Measurements from ENCODE around the gene SYNE4.
"Not testable (repeated sequence)": the region's sequence is repeated elsewhere in the genome, so short reads cannot be mapped to it uniquely, and the experiment has no call there.

The SYNE4 gene

DNA sequence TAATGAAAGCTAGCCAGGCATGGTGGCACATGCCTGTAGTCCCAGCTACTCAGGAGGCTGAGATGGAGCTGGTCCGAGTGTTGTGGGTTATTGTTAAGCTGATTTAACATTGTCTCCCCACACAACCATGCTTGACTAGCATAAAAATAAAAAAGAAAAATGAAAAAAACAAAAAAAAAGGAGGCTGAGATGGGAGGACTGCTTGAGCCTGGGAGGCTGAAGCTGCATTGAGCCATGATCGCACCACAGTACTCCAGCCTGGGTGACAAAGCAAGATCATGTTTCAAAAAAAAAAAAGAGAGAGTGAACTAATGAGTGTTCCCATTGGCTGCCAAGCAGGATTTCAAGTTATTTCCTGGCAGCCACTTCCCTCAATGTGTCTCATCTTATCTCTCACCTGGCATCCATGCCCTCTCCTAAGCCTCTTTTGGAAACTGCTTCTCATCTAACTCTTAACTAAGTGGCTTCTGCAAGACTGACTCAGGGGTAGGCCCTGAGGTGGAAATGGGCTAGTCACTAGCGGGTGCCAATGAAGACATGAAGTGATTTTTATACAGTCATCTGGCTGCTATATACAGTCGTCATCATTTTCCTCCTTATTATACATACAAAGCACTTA, 40.6 kb upstream of the SYNE4 start:
- DNase-seq (ENCODE audit: low read depth) = no peak
- TF ChIP-seq, protein P1, sequence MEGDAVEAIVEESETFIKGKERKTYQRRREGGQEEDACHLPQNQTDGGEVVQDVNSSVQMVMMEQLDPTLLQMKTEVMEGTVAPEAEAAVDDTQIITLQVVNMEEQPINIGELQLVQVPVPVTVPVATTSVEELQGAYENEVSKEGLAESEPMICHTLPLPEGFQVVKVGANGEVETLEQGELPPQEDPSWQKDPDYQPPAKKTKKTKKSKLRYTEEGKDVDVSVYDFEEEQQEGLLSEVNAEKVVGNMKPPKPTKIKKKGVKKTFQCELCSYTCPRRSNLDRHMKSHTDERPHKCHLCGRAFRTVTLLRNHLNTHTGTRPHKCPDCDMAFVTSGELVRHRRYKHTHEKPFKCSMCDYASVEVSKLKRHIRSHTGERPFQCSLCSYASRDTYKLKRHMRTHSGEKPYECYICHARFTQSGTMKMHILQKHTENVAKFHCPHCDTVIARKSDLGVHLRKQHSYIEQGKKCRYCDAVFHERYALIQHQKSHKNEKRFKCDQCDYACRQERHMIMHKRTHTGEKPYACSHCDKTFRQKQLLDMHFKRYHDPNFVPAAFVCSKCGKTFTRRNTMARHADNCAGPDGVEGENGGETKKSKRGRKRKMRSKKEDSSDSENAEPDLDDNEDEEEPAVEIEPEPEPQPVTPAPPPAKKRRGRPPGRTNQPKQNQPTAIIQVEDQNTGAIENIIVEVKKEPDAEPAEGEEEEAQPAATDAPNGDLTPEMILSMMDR (IDR thresholded peaks at IDR 0.05; ENCODE audit: insufficient read depth, low read depth, low read length, missing control alignments) = no peak
- H3K4me3 ChIP-seq (ENCODE audit: low read depth, low read length) = no peak overlapping the region

DNA sequence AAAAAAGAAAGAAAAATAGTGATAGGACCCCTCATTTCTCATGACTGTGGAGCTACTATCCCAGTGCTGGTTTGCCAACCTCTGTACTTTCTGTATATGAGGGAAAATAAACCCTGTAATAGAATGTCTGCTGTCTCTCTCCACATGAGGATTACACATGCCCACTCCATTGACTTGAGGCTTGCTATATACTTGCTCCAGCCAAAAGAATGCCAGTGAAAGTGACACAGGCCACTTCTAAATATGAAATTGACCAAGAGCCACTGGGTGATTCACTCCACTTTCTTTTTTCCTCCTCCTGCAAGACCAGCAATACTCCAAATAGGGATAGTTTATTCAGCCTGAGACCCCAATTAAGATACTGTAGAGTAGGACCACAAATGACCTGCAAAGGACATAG, 39.2 kb upstream of the SYNE4 start:
- TF ChIP-seq, protein P1 (IDR thresholded peaks at IDR 0.05; ENCODE audit: insufficient read depth, low read depth, low read length, missing control alignments) = no peak
- H3K4me3 ChIP-seq (ENCODE audit: low read depth, low read length) = no peak overlapping the region
- DNase-seq (ENCODE audit: low read depth) = no peak

DNA sequence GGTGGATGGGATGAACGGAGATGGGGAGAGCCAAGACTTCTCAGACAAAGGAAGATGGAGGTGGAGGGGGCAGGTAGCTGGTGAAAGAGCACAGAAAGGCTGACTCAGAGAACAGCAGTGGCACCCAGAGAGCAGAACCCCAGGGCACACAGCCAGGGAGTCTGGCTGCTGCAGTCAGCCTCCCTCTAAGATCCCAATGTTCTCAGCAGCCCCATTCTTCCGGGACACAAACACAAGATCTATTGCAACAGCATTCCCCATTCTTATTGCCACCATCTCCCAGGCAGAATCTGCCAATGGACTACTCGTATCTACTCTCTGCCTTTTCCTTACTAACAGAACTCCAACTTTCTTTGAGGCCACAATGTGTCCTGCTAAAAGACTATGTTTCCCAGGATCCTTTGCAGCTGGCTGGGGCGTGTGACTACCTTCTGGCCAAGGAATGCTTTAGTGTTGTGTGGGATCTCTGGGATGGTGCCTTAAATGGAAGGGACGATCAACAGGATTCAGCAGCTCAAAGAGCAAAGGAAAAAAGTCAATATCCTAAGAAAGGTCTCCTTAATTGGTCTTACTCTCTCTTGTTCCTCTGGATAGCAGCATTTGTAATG, 37.9 kb upstream of the SYNE4 start:
- no peak for DNase-seq (ENCODE audit: low read depth)
- TF ChIP-seq, protein P1 (IDR thresholded peaks at IDR 0.05; ENCODE audit: insufficient read depth, low read depth, low read length, missing control alignments) = no peak

DNA sequence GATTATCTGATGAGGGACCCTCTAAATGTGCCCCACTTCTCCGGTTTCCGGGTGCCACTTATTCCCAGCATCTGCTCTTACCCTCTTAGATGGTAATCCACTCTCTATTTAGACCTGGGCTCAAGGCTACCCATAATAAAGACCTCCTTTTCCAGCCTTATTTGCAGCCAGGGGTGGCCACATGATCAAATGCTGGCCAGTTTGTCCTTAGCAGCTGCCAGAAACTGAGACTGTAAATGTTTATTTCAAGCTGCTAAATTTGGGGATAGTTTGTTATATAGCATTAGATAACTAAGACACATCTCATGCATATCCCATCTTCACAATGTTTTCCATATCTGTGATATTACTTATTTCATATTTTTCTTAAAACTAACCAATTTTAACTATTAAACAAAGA, 35.3 kb upstream of the SYNE4 start:
- TF ChIP-seq, protein P1 (IDR thresholded peaks at IDR 0.05; ENCODE audit: insufficient read depth, low read depth, low read length, missing control alignments) = no peak
- DNase-seq (ENCODE audit: low read depth) = no peak
- H3K4me3 ChIP-seq (ENCODE audit: low read depth, low read length) = no peak overlapping the region

More for the DNA sequence above, 37.9 kb upstream of the SYNE4 start:
- H3K4me3 ChIP-seq (ENCODE audit: low read depth, low read length) = no peak overlapping the region

DNA sequence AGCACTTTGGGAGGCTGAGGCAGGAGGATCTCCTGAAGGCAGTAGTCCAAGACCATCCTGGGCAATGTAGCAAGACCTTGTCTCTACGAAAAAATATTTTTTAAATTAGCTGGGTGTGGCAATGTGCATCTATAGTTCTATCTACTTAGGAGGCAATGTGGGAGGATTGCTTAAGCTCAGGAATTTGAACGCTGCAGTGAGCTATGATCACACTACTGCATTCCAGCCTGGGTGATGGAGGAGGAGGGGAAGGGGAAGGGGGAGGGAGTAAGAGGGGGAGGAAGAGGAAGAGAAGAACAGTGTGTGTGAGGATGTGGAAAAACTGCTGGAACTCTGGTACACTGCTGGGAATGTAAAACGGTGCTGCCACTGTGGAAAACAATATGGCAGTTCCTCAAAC, 33.2 kb upstream of the SYNE4 start:
- H3K4me3 ChIP-seq (ENCODE audit: low read depth, low read length) = no peak overlapping the region
- DNase-seq (ENCODE audit: low read depth) = no peak
- TF ChIP-seq, protein P1 (IDR thresholded peaks at IDR 0.05; ENCODE audit: insufficient read depth, low read depth, low read length, missing control alignments) = no peak

DNA sequence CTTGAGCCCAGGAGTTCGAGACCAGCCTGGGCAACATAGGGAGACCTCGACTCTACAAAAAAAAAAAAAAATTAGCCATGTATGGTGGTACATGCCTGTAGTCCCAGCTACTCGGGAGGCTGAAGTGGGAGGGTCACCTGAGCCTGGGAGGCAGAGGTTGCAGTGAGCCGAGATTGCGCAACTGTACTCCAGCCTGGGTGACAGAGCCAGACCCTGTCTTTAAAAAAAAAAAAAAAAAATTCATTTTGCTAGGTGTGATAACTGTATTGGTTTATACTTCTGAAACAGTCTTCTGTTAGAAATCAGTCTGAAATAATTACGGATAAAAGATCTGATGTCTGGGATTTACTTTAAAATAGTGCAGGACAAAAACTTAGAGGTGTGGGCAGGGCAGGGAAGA, 32.5 kb upstream of the SYNE4 start:
- H3K4me3 ChIP-seq (ENCODE audit: low read depth, low read length); DNase-seq (ENCODE audit: low read depth): not testable (repeated sequence)

DNA sequence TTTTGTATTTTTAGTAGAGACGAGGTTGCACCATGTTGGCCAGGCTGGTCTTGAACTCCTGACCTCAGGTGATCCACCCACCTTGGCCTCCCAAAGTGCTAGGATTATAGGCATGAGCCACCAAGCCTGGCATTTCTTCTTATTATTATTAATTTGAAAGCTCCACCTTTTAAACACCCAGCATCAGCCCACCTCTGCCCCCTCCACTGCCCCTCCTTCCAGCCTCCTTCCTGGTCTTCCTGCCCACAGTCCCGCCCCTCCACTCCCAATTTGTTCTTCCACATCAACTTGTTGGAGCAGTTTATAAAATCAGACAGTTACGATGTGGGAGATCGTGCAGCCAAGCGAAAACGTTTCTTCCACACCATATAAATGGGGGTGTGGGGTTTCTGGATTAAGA, 31.9 kb upstream of the SYNE4 start:
- DNase-seq (ENCODE audit: low read depth) = no peak
- TF ChIP-seq, protein P1 (IDR thresholded peaks at IDR 0.05; ENCODE audit: insufficient read depth, low read depth, low read length, missing control alignments) = no peak
- H3K4me3 ChIP-seq (ENCODE audit: low read depth, low read length) = no peak overlapping the region
